GM10847 (cell line): ENCODE data around the gene C1orf216.

Experiments
- POLR2A ChIP-seq: IDR thresholded peaks from 2 replicates; pipeline ENCODE4 v1.6.1; 2011; ENCODE audit not compliant: insufficient read length; ENCODE audit errors: extremely low read depth

The C1orf216 gene

DNA sequence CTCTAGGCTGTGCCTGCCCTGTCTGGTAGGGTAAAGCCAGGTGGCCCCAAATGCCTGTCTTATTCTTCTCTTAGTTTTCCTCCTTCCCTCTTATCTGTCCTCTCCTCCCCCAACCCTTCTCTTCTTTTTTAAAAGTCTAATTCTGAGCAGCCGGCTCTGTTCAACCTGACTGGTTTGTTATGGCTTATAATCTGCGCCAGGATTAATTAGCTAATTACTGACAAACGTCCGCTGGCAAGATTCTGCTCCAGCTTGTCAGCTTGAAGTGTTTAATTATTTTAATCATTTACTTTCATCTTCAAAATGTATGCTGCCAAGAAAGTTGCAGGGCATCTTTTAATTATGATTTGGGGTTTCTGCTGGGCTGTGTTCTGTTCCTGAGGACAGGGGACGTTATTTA is 50.2 kb downstream of the C1orf216 start:
- TF ChIP-seq POLR2A = no peak

GRCh38 chr1:35666916-35667315 is 51.8 kb downstream of the C1orf216 start:
- no peak for TF ChIP-seq POLR2A

DNA sequence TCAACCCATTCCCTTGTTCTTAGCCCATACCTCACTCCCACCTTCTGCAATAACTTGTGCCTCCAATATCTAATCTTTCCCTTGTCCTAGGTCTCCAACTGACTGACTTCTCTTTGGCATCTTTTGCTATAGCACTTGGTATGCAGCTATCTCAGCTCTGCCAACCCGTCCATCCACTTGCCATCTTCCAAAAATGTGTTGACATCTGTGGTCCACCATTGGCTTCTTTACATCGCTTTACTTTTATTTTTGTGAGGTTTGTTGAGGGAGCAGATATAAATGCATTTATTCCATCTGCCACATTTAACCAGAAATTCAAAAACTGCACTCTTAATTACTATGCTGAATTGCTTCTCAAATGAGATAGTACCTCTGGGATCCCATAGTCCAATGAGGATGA is 52.5 kb downstream of the C1orf216 start:
- no peak for TF ChIP-seq POLR2A
